DOHH2 (cell line): Measurements from ENCODE around the gene TTLL10.

Experiments
- EZH2phosphoT487 ChIP-seq: fragments of 200-600 bp; sonication (generic); IDR thresholded peaks from 2 replicates; pipeline ENCODE4 v1.6.1; 2017; ENCODE audit warnings: borderline replicate concordance, mild to moderate bottlenecking, antibody characterized with exemption, low read length, moderate library complexity, mixed read lengths
- TF ChIP-seq, protein P1 (sequence below): fragments of 200-600 bp; sonication (generic); IDR thresholded peaks from one replicate; pipeline ENCODE4 v1.5.1; 2014; ENCODE audit warnings: antibody characterized with exemption, mild to moderate bottlenecking, low read depth, low read length; ENCODE audit not compliant: poor library complexity, severe bottlenecking

DNA sequence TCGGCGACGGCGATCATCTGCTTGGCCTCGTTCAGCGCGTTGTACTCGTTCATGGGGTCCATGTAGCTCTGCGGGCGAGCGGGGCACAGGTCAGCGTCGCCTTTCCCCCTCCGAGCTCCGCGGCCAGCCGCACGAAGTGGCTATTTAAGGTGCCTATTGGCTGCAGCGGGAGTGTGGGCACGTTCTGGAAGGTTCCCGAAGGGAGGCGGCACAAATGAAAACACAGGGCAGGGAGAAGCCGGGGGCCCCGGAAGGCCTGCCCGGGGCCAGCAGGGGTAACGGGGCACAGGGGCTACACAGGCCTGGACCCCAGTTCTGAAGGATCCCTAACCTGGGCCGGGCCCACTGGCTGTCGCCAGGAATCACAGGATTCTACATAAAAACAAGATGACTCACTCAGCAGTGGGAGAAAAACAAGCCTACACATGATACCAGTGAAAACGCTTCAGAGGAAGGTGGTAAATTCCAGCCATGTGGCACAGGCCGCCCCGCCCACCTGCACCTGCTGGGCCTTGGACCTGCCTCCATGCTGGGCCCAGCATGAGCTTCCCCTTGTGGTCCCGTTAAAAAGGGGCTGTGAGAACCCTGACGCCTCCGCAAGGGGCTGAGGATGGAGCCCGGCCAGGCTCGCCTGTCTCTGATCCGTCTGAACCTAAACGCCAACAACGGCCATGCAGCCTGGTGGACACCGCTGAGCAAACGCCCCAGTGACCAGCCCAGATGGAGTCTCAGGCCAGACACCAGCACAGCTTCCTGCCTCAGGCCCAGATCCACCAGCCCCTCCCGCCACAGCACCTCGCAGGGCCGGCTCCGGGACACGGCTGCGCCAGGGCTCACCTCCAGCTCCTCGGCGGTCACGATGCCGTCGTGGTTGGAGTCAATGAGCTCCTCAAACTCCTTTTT is 44.2 kb downstream of the TTLL10 start:
- TF ChIP-seq, protein P1, sequence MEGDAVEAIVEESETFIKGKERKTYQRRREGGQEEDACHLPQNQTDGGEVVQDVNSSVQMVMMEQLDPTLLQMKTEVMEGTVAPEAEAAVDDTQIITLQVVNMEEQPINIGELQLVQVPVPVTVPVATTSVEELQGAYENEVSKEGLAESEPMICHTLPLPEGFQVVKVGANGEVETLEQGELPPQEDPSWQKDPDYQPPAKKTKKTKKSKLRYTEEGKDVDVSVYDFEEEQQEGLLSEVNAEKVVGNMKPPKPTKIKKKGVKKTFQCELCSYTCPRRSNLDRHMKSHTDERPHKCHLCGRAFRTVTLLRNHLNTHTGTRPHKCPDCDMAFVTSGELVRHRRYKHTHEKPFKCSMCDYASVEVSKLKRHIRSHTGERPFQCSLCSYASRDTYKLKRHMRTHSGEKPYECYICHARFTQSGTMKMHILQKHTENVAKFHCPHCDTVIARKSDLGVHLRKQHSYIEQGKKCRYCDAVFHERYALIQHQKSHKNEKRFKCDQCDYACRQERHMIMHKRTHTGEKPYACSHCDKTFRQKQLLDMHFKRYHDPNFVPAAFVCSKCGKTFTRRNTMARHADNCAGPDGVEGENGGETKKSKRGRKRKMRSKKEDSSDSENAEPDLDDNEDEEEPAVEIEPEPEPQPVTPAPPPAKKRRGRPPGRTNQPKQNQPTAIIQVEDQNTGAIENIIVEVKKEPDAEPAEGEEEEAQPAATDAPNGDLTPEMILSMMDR = no peak
- TF ChIP-seq EZH2phosphoT487 = no peak
